GM12865 (cell line): ENCODE data around the gene RPL13.
A peak's percentile ranks its signal among the peaks of the same experiment; 100 is the strongest.

Experiments used
- DNase-seq: peaks from one replicate; pipeline ENCODE4 v3.0.0; 2010; ENCODE audit warnings: low read depth
- H3K4me3 ChIP-seq: 2 replicates; pipeline ENCODE4 v1.5.1; 2011; ENCODE audit warnings: mild to moderate bottlenecking, low read depth, low read length, control low read depth
- CTCF ChIP-seq: IDR thresholded peaks from 2 replicates; pipeline ENCODE4 v1.5.1; 2011; ENCODE audit warnings: low read length, control low read depth, low read depth, inconsistent platforms; ENCODE audit not compliant: insufficient read depth; ENCODE audit errors: missing control alignments

The RPL13 gene

GRCh38 chr16:89554343-89554742 is 6.1 kb upstream of the RPL13 start:
- DNase-seq, result no peak
- no peak overlapping the region for H3K4me3 ChIP-seq
- no peak for TF ChIP-seq CTCF

GRCh38 chr16:89555265-89555664 is 5.2 kb upstream of the RPL13 start:
- no peak for TF ChIP-seq CTCF
- no peak for DNase-seq
- no peak overlapping the region for H3K4me3 ChIP-seq

DNA sequence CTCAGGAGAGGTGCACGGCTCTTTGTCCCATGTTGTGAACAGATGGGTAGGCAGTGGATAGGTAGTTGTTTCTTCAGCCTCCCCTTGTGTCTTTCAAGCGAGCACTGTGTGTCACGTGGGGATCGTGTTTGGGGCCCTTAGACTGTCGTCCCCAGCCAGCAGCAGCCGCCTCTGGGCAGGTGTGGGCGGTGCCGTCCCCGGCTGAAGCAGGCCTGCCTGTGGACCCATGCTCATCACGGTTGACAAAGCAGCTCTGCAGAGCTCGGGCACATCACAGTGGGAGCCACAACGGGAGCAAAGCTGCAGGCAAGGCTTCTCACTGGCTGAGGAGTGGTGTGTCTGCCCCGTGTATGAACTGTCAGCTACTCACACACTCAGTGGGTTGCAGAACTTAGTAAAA is 4.7 kb upstream of the RPL13 start:
- DNase-seq, result no peak
- no peak for TF ChIP-seq CTCF
- no peak overlapping the region for H3K4me3 ChIP-seq

DNA sequence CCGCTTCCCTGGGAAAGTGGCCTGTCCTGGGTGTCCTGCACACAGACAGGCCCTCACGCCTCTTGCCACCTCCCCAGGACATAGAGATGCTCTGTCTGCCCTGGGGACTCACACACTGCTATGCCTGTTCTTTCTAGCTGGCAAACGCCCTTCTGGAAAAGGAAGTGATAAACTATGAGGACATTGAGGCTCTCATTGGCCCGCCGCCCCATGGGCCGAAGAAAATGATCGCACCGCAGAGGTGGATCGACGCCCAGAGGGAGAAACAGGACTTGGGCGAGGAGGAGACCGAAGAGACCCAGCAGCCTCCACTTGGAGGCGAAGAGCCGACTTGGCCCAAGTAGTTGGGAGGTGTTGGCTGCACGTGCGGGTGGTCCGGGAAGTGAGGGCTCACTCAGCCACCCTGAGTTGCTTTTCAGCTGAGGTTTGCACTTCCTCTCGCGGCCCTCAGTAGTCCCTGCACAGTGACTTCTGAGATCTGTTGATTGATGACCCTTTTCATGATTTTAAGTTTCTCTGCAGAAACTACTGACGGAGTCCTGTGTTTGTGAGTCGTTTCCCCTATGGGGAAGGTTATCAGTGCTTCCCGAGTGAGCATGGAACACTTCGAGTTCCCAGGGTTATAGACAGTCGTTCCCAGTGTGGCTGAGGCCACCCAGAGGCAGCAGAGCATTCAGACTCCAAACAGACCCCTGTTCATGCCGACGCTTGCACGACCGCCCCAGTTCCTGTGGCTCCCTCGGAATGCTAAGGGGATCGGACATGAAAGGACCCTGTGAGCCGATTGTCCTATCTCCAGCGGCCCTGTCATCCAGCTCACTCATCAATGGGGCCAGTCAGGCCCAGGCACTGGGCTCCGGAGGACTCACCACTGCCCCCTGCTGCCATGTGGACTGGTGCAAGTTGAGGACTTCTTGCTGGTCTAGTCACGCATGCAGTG is 3.5 kb upstream of the RPL13 start:
- TF ChIP-seq CTCF, result peak; percentile 83
- no peak overlapping the region for H3K4me3 ChIP-seq
- peak; percentile 81 for DNase-seq

- no peak overlapping the region for H3K4me3 ChIP-seq
- DNase-seq, result no peak
- TF ChIP-seq CTCF, result no peak
These were observed 2.6 kb upstream of the RPL13 start for GRCh38 chr16:89557690-89558490.

- TF ChIP-seq CTCF, result no peak
- peak overlapping the region; percentile 94 for H3K4me3 ChIP-seq
- DNase-seq, result peak; percentile 32
These were observed 831 bp downstream of the RPL13 start for GRCh38 chr16:89561142-89561883.
